Measurements from ENCODE around the gene PCK1. TPM values are rescaled to one million over a fixed set of nuclear protein-coding genes. Genes with fewer than 3 reads are reported as not detected.

Gene PCK1
- total and polyA plus RNA-seq, 2 of the 13 experiments (the other 11 are each of a cell fraction or from before 2014, with no cell fraction given): 6.5 to 12.6 TPM

- TF ChIP-seq ZNF780A (CRISPR knock-in tag; IDR thresholded peaks at IDR 0.05): no peak
- no peak for TF ChIP-seq ZFP41 (CRISPR knock-in tag; IDR thresholded peaks at IDR 0.05; ENCODE audit: borderline replicate concordance)
- TF ChIP-seq FOXO1 (CRISPR knock-in tag; IDR thresholded peaks at IDR 0.05): peak; percentile 99
- peak; percentile 90; the same call in 1 of the 2 replicates for TF ChIP-seq ZNF782 (CRISPR knock-in tag; IDR thresholded peaks at IDR 0.05; ENCODE audit: borderline replicate concordance)
- TF ChIP-seq PATZ1 (CRISPR knock-in tag; IDR thresholded peaks at IDR 0.05): peak; percentile 74
- TF ChIP-seq SPEN (CRISPR knock-in tag; IDR thresholded peaks at IDR 0.05; ENCODE audit: low read depth): peak; percentile 96
- no peak for TF ChIP-seq ZNF367 (CRISPR knock-in tag; IDR thresholded peaks at IDR 0.05; ENCODE audit: borderline replicate concordance)
- 0 out of 2 replicates have a peak, but pooled peaks have one; percentile 42 for TF ChIP-seq ZNF12 (CRISPR knock-in tag; IDR thresholded peaks at IDR 0.05)
- no peak for TF ChIP-seq ARNT2 (CRISPR knock-in tag; IDR thresholded peaks at IDR 0.05; ENCODE audit: low read depth)
- no peak for TF ChIP-seq SOX6 (IDR thresholded peaks at IDR 0.05)
- TF ChIP-seq SOX6 (CRISPR knock-in tag; IDR thresholded peaks at IDR 0.05): peak; percentile 97
- TF ChIP-seq SNRNP70 (IDR thresholded peaks at IDR 0.05; ENCODE audit: low read depth, low read length): no peak
- TF ChIP-seq ZNF574 (CRISPR knock-in tag; IDR thresholded peaks at IDR 0.05): peak; percentile 87
- TF ChIP-seq, protein P1, sequence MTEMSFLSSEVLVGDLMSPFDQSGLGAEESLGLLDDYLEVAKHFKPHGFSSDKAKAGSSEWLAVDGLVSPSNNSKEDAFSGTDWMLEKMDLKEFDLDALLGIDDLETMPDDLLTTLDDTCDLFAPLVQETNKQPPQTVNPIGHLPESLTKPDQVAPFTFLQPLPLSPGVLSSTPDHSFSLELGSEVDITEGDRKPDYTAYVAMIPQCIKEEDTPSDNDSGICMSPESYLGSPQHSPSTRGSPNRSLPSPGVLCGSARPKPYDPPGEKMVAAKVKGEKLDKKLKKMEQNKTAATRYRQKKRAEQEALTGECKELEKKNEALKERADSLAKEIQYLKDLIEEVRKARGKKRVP (CRISPR knock-in tag; IDR thresholded peaks at IDR 0.05): no peak
- no peak for TF ChIP-seq ZNF777 (CRISPR knock-in tag; IDR thresholded peaks at IDR 0.05)
- peak; percentile 98 for TF ChIP-seq ZNF670 (CRISPR knock-in tag; IDR thresholded peaks at IDR 0.05; ENCODE audit: borderline replicate concordance)
- peak; percentile 99 for TF ChIP-seq RARA (CRISPR knock-in tag; IDR thresholded peaks at IDR 0.05)
- TF ChIP-seq ZNF883 (CRISPR knock-in tag; IDR thresholded peaks at IDR 0.05; ENCODE audit: not compliant biosample characterization): no peak
- peak; percentile 83; the same call in 1 of the 2 replicates for TF ChIP-seq ZBED4 (CRISPR knock-in tag; IDR thresholded peaks at IDR 0.05; ENCODE audit: borderline replicate concordance)
- TF ChIP-seq DNMT1 (CRISPR knock-in tag; IDR thresholded peaks at IDR 0.05): 0 out of 2 replicates have a peak, but pooled peaks have one; percentile 24
These were observed 26.5 kb downstream of the PCK1 start (continued) for GRCh38 chr20:57587278-57587988.
